GM19467 (cell line): ENCODE results near the gene LIG3.
"Not testable (repeated sequence)": the region's sequence is repeated elsewhere in the genome, so short reads cannot be mapped to it uniquely, and the experiment has no call there.

ENCODE experiments used
- ATAC-seq: cut with Tn5 transposase; IDR thresholded peaks from one replicate; pipeline ENCODE4 v1.9.1; 2021; ENCODE audit warnings: mild to moderate bottlenecking, moderate library complexity; ENCODE audit not compliant: unreplicated experiment

Gene LIG3

GRCh38 chr17:34998205-34998604 lies 17.9 kb downstream of the LIG3 start:
- ATAC-seq = peak; percentile 63

- ATAC-seq = no peak
Measured at GRCh38 chr17:34999456-34999855, 19.1 kb downstream of the LIG3 start.

- not testable (repeated sequence) for ATAC-seq
Measured at GRCh38 chr17:35000965-35001364, 20.7 kb downstream of the LIG3 start.

- no peak for ATAC-seq
Measured at GRCh38 chr17:35001549-35001948, 21.2 kb downstream of the LIG3 start.

- ATAC-seq = no peak
Measured at GRCh38 chr17:35002876-35003551, 22.7 kb downstream of the LIG3 start.

GRCh38 chr17:35003778-35004177 lies 23.5 kb downstream of the LIG3 start:
- no peak for ATAC-seq

GRCh38 chr17:35006345-35006744 lies 26.0 kb downstream of the LIG3 start:
- ATAC-seq = no peak

GRCh38 chr17:35006961-35007360 lies 26.6 kb downstream of the LIG3 start:
- ATAC-seq = no peak

GRCh38 chr17:35010093-35010492 lies 29.8 kb downstream of the LIG3 start:
- no peak for ATAC-seq

- no peak for ATAC-seq
Measured at GRCh38 chr17:35011671-35012216, 31.4 kb downstream of the LIG3 start.

- ATAC-seq = no peak
Measured at GRCh38 chr17:35016369-35016768, 36.1 kb downstream of the LIG3 start.

- ATAC-seq = no peak
Measured at GRCh38 chr17:35017021-35017420, 36.7 kb downstream of the LIG3 start.

- ATAC-seq = no peak
Measured at GRCh38 chr17:35018814-35019213, 38.5 kb downstream of the LIG3 start.

- no peak for ATAC-seq
Measured at GRCh38 chr17:35019386-35020179, 39.3 kb downstream of the LIG3 start.

GRCh38 chr17:35021520-35022380 lies 41.4 kb downstream of the LIG3 start:
- no peak for ATAC-seq

- ATAC-seq = no peak
Measured at GRCh38 chr17:35022536-35023063, 42.3 kb downstream of the LIG3 start.

- ATAC-seq = no peak
Measured at GRCh38 chr17:35023538-35023937, 43.2 kb downstream of the LIG3 start.

GRCh38 chr17:35025541-35025940 lies 45.2 kb downstream of the LIG3 start:
- no peak for ATAC-seq

- not testable (repeated sequence) for ATAC-seq
Measured at GRCh38 chr17:35028097-35028496, 47.8 kb downstream of the LIG3 start.

GRCh38 chr17:35028531-35029262 lies 48.4 kb downstream of the LIG3 start:
- no peak for ATAC-seq
